Erythroblast (primary cell): ENCODE data around the gene ISM1.
A peak's percentile ranks its signal among the peaks of the same experiment; 100 is the strongest.

ENCODE experiments used
- DNase-seq, 2 experiments: peaks; one replicate each; lab custom pipeline; 2025; lab: John Stamatoyannopoulos, UW
- GATA1 ChIP-seq: IDR thresholded peaks from 2 replicates; pipeline ENCODE4 v1.6.1; 2011; ENCODE audit warnings: low read depth, mild to moderate bottlenecking, control low read depth, low read length, moderate library complexity
- POLR2A ChIP-seq: IDR thresholded peaks from 2 replicates; pipeline ENCODE4 v1.6.1; 2011; ENCODE audit warnings: mild to moderate bottlenecking, low read length

ISM1 gene

DNA sequence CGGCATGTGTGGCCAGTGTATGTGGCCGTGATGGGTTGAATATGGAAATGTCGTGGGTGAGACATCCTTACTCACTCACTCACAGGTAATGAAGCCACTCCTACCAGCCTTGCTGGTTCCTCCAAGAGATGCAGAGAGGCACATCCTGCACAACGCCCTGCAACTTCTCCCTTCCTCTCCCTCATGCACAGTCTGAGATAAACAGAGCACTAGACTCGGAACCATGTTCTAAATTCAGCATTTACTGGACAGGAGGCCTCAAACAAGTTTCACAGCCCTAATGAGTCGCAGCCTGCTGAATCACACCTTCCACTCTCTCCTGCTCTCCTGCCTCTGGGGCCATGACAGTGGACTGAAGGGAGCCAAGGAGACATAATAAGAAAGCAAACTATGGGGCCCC is 91.2 kb downstream of the ISM1 start:
- DNase-seq: no peak
- TF ChIP-seq POLR2A (no peak), GATA1 (no peak)

DNA sequence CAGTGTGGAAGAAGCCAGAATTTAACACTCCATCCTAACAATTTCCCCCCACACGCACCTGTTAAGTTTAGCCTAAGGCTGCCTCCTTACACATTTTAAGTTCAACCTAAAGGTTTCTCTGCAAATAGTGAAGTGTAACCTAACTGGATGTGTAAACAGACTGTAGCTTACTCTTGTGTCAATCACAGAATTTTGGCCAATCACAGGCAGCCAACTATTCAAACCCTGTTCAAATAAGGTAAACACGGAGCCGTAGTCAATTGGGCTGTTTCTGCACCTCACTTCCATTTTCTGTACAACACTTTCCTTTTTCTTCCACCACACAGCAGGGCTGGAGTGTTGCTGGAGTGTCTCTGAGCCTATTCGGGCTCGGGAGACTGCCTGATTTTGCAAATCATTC is 92.1 kb downstream of the ISM1 start:
- no peak for DNase-seq
- TF ChIP-seq POLR2A (no peak), GATA1 (no peak)

DNA sequence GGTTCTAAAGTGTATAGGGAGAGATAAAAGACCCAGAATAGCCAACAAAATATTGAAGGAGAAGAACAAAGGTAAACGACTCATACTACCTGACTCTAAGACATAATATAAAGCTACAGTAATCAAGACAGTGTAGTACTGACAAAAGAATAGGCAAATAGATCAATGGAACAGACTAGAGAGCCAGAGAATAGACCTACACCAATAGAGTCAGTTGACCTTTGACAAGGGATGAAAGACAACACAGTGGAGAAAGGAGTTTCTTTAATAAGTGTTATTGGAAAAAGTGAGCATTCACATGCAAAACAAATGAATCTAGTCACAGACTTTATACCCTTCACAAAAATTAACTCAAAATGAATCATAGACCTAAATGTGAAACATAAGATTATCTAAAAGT is 96.4 kb downstream of the ISM1 start:
- TF ChIP-seq POLR2A (no peak), GATA1 (no peak)
- DNase-seq: no peak

GRCh38 chr20:13318871-13319521 is 97.9 kb downstream of the ISM1 start:
- TF ChIP-seq POLR2A (no peak), GATA1 (no peak)
- no peak for DNase-seq

- no peak for DNase-seq
- no peak for TF ChIP-seq GATA1
- TF ChIP-seq POLR2A: no peak
These were observed 99.6 kb downstream of the ISM1 start for GRCh38 chr20:13320702-13321101.

- TF ChIP-seq POLR2A: no peak
- TF ChIP-seq GATA1: no peak
- no peak for DNase-seq
These were observed 100.3 kb downstream of the ISM1 start for GRCh38 chr20:13321416-13321815.

DNA sequence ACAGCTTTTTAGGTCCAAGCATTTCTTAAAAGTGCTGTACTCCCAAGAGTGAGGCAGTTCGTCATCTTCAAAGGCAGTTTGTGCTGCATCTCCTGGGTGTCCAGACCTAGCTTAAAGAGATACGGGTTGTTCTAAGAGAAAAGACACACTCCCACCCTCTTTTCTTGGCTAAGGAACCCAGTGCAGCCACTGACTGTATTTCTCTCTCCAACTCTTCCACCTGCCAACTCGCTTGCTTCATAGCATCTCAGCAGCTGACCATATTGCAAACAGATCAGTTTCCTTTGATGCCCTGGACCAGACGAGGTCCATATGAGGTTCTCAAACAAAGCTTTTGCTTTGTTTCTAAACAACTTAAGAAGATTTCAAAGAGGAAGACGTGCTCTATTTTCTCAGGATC is 101.1 kb downstream of the ISM1 start:
- DNase-seq: no peak
- TF ChIP-seq POLR2A (no peak), GATA1 (no peak)

DNA sequence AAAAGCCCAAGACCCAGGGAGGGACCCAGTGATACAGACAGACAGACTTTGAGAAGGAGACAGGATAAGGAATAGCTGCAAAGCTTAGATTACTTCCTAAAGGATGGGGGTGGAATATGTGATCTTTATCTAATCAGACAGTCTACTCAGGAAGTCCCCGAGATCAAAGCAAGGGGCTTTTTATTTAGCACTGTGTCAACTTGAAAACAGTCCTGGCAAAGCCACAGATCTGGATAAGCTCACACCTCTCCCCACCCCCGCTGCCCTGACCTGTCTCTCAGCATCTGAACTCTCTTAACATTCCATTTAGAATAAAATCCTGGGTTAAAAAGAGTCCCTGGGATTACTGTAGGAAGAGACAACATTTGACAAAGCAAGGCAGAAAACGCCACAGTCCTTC is 101.5 kb downstream of the ISM1 start:
- TF ChIP-seq GATA1: no peak
- no peak for TF ChIP-seq POLR2A
- DNase-seq: no peak

GRCh38 chr20:13325033-13325432 is 104.0 kb downstream of the ISM1 start:
- peak; percentile 21 to 35 for DNase-seq

GRCh38 chr20:13325796-13326340 is 104.8 kb downstream of the ISM1 start:
- DNase-seq: no peak
- no peak for TF ChIP-seq GATA1

More at GRCh38 chr20:13325033-13325432, 104.0 kb downstream of the ISM1 start:
- no peak for TF ChIP-seq POLR2A
- no peak for TF ChIP-seq GATA1

DNA sequence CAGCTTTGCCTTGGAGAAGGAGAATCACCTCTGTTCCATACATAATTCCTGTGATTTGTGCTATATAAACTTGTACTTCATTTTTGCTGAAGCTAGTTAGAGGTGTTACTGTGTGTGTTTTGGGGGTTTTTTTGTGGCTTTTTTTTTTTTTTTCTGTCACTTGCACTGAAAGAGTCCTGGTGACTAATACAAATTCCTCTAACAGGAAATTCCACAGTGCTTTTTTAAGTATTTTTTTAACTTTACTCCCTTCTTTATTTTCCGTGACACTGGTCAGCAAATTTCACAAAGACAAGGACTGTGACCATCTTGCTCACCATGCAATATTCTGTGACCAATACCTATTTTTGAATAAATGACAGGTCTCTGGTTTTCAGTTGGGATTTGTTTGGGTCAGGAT is 110.5 kb downstream of the ISM1 start:
- DNase-seq: no peak
- TF ChIP-seq GATA1 (no peak), POLR2A (no peak)

- TF ChIP-seq POLR2A (no peak), GATA1 (no peak)
- no peak for DNase-seq
These were observed 112.0 kb downstream of the ISM1 start for GRCh38 chr20:13333036-13333435.

DNA sequence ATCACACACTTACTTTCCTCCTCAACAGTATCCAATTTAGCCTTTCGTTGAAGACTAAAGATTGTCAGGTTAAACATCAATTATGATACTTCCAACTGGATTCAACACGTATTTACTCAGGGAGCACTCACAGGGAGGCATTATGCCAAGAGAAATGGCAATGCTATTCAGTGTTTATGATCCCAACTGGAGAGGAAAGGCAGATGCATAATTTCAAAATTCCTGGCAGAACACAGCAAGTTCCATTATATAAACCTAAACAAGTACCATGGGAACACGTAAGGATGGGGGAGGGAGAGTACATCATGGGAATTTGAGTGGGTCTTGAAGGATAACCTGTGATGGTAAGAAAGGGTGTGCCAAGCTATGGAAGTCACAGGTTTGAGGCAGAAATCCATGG is 112.7 kb downstream of the ISM1 start:
- TF ChIP-seq GATA1 (no peak), POLR2A (no peak)
- no peak for DNase-seq

DNA sequence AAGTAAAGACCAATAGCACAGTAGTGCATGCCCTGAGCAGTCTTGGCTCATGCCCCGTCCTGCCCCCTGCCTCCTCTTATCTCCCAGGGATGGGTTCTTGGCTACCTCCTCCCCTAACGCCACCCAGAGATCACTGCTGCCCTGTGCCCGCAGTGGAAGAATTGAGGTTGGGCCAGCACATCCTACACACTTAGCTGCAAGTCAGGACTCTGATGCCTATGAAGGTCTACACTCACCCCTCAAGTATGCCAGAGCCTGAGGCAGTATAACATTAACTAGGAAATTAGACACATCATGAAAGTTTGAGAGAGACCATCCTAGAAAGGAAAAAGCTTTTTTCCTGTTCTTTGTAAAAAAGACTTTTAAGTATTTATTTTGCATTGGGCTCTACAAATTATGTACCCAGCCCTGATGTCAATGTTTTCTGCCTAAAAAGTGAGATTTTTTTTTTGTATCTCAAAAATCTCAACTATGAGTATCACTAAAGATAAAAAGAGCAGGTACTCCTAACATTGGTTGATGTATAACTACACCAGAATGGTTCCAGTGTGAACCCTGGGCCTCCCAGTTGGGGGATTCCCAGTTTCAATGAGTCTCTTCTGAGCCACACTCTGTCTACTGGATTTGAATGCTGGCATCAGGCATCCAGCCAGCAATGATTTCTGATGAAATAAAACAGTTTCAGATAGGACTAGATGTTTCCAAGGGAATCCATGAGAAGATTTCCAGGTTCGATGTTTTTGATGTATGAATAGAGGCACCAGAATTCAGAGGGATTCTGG is 115.4 kb downstream of the ISM1 start:
- TF ChIP-seq POLR2A (no peak), GATA1 (no peak)

DNA sequence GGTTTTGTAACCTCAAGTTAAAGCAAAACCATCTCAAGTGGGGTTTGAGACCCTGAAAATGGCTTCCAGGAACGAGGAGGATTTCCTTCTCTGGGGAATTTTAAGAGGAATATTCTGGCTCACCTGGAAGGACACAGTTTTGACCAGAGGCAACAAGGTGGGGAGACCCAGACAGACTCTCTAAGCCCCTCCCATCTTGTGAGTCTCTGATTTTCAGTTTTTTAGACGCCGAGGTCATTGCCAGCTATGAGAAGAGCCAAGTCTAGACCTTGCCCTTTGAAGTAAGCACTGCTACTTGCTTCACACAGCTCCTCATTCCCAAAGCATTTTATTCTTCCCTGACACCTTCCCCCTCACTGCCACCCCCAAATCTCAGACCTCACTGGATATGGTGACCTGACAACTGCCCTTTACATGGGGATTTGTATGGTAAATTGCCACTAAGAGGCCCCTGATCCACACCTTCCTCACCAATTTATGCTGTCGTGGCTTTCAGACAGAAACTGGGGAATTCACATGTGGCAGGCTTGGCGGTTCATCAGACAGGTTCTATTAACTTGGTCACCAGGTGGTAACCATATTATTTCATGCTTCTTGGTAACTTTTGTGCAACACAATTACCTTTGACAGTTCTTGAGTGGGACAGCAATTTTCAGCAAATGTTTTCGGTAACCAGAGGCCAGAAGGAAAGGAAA is 116.2 kb downstream of the ISM1 start:
- no peak for DNase-seq
- no peak for TF ChIP-seq POLR2A
- TF ChIP-seq GATA1: no peak

More for the DNA sequence above, 115.4 kb downstream of the ISM1 start:
- DNase-seq: no peak
